GM21576 (cell line): ENCODE measurements around the gene DSC3.

Source experiments
- ATAC-seq: cut with Tn5 transposase; IDR thresholded peaks from one replicate; pipeline ENCODE4 v1.9.1; 2021; ENCODE audit warnings: mild to moderate bottlenecking, moderate library complexity; ENCODE audit not compliant: unreplicated experiment

Gene DSC3

GRCh38 chr18:31042406-31043181 is at the start of gene DSC3:
Gene DSC3 (minus strand): TSS chr18:31042742. CDS start chr18:31042660, 82 bp downstream.
- no peak for ATAC-seq

- ATAC-seq, result no peak
Measured at GRCh38 chr18:31091350-31091749, 48.8 kb upstream of the DSC3 start.

- ATAC-seq, result no peak
Measured at GRCh38 chr18:31088532-31088931, 46.0 kb upstream of the DSC3 start.

- ATAC-seq, result no peak
Measured at GRCh38 chr18:31079973-31080372, 37.4 kb upstream of the DSC3 start.

GRCh38 chr18:31077878-31078277 is 35.3 kb upstream of the DSC3 start:
- no peak for ATAC-seq

- ATAC-seq, result no peak
Measured at GRCh38 chr18:31072175-31072574, 29.6 kb upstream of the DSC3 start.

GRCh38 chr18:31070206-31070605 is 27.7 kb upstream of the DSC3 start:
- no peak for ATAC-seq

- no peak for ATAC-seq
Measured at GRCh38 chr18:31066266-31066665, 23.7 kb upstream of the DSC3 start.

- no peak for ATAC-seq
Measured at GRCh38 chr18:31065036-31065773, 22.7 kb upstream of the DSC3 start.

GRCh38 chr18:31064130-31064529 is 21.6 kb upstream of the DSC3 start:
- no peak for ATAC-seq

- no peak for ATAC-seq
Measured at GRCh38 chr18:31061945-31062344, 19.4 kb upstream of the DSC3 start.

GRCh38 chr18:31058897-31059296 is 16.4 kb upstream of the DSC3 start:
- ATAC-seq, result no peak

- ATAC-seq, result no peak
Measured at GRCh38 chr18:31057917-31058316, 15.4 kb upstream of the DSC3 start.

GRCh38 chr18:31057051-31057450 is 14.5 kb upstream of the DSC3 start:
- ATAC-seq, result no peak

- no peak for ATAC-seq
Measured at GRCh38 chr18:31056296-31056695, 13.8 kb upstream of the DSC3 start.

GRCh38 chr18:31050635-31051034 is 8.1 kb upstream of the DSC3 start:
- no peak for ATAC-seq

- ATAC-seq, result no peak
Measured at GRCh38 chr18:31049189-31049588, 6.6 kb upstream of the DSC3 start.

- no peak for ATAC-seq
Measured at GRCh38 chr18:31048216-31048615, 5.7 kb upstream of the DSC3 start.

GRCh38 chr18:31046916-31047315 is 4.4 kb upstream of the DSC3 start:
- no peak for ATAC-seq

- no peak for ATAC-seq
Measured at GRCh38 chr18:31045599-31045998, 3.1 kb upstream of the DSC3 start.

GRCh38 chr18:31044926-31045325 is 2.4 kb upstream of the DSC3 start:
- ATAC-seq, result no peak

- no peak for ATAC-seq
Measured at GRCh38 chr18:31043709-31044108, 1.2 kb upstream of the DSC3 start.

- ATAC-seq, result no peak
Measured at GRCh38 chr18:31042084-31042405, 497 bp downstream of the DSC3 start.
